CD14-positive monocyte (primary cell): ENCODE results near the gene SPG7. TPM values are rescaled to one million over a fixed set of nuclear protein-coding genes. Genes with fewer than 3 reads are reported as not detected.

Source experiments
- DNase-seq, 3 donors: peaks; one replicate each; pipeline ENCODE4 v3.0.0-alpha.2; 2011 to 2022
- H2AFZ ChIP-seq: 2 replicates; pipeline ENCODE4 v1.6.0; 2012; ENCODE audit warnings: mild to moderate bottlenecking, low read depth, low read length, inconsistent platforms; ENCODE audit not compliant: insufficient read depth, poor library complexity, severe bottlenecking
- H3K27ac ChIP-seq, 2 donors: 1 replicate in 1 of 2; 2 replicates in 1 of 2; pipeline ENCODE4 v1.5.1; 2012 to 2013; ENCODE audit warnings: low read length in 2 of 2, control low read depth in 1 of 2, inconsistent platforms in 1 of 2, low read depth in 1 of 2, mild to moderate bottlenecking in 1 of 2
- H3K27me3 ChIP-seq, 2 donors: one replicate each; pipeline versions ENCODE4 v1.6.0 to v1.6.1; 2011 to 2013; ENCODE audit warnings: low read length in 2 of 2; ENCODE audit not compliant: control insufficient read depth in 2 of 2, insufficient read depth in 2 of 2
- H3K36me3 ChIP-seq, 2 donors: replicated peaks in 1 of 2; 1 replicate in 1 of 2; 2 replicates in 1 of 2; pipeline versions ENCODE4 v1.5.1 to v1.6.1; 2012 to 2013; ENCODE audit warnings: low read length in 2 of 2, control low read depth in 1 of 2, inconsistent platforms in 1 of 2, mild to moderate bottlenecking in 1 of 2; ENCODE audit not compliant: insufficient read depth in 2 of 2, control insufficient read depth in 1 of 2
- H3K4me1 ChIP-seq, 2 donors: 1 replicate in 1 of 2; 2 replicates in 1 of 2; pipeline versions ENCODE4 v1.5.1 to v1.6.1; 2012 to 2013; ENCODE audit warnings: low read length in 2 of 2, control low read depth in 1 of 2, inconsistent platforms in 1 of 2, mild to moderate bottlenecking in 1 of 2, moderate library complexity in 1 of 2; ENCODE audit not compliant: insufficient read depth in 2 of 2, control insufficient read depth in 1 of 2
- H3K4me2 ChIP-seq: replicated peaks from 2 replicates; pipeline ENCODE3; 2012; ENCODE audit warnings: low read length, moderate library complexity, mild to moderate bottlenecking; ENCODE audit not compliant: poor library complexity, severe bottlenecking; ENCODE audit errors: extremely low read depth
- H3K4me3 ChIP-seq, 3 experiments: fragments of 200-600 bp in 1 of 3; sonication (generic) in 1 of 3; replicated peaks in 1 of 3; 1 replicate in 2 of 3; 2 replicates in 1 of 3; pipeline ENCODE4 v1.5.1; 2011 to 2013; ENCODE audit warnings: low read length in 3 of 3, mild to moderate bottlenecking in 3 of 3, control low read depth in 2 of 3, low read depth in 2 of 3, inconsistent platforms in 1 of 3, moderate library complexity in 1 of 3
- H3K79me2 ChIP-seq: 2 replicates; pipeline ENCODE4 v1.6.0; 2012; ENCODE audit warnings: mild to moderate bottlenecking, control low read depth, inconsistent platforms, low read length, moderate library complexity; ENCODE audit not compliant: insufficient read depth
- H3K9ac ChIP-seq: 2 replicates; pipeline ENCODE4 v1.6.0; 2017; ENCODE audit warnings: low read length, mild to moderate bottlenecking; ENCODE audit not compliant: insufficient read depth, poor library complexity, severe bottlenecking
- H3K9me3 ChIP-seq, 2 donors: replicated peaks in 1 of 2; 1 replicate in 1 of 2; 2 replicates in 1 of 2; pipeline versions ENCODE4 v1.5.1 to v1.6.1; 2012 to 2013; ENCODE audit warnings: low read length in 2 of 2, control low read depth in 1 of 2; ENCODE audit not compliant: control insufficient read depth in 1 of 2, insufficient read depth in 1 of 2
- H4K20me1 ChIP-seq: 2 replicates; pipeline ENCODE4 v1.6.0; 2012; ENCODE audit warnings: mild to moderate bottlenecking, low read length, control low read depth, moderate library complexity; ENCODE audit not compliant: insufficient read depth
- H3K27ac Mint-ChIP-seq, 7 donors: one replicate each; pipeline ENCODE4 v1.8.0; 2020; ENCODE audit warnings: mild to moderate bottlenecking in 7 of 7, mixed read lengths in 7 of 7, moderate library complexity in 6 of 7, inconsistent platforms in 2 of 7
- H3K27me3 Mint-ChIP-seq, 3 donors: one replicate each; pipeline ENCODE4 v1.8.0; 2021 to 2022; ENCODE audit warnings: low read depth in 3 of 3, mild to moderate bottlenecking in 3 of 3, mixed read lengths in 3 of 3, moderate library complexity in 3 of 3, inconsistent platforms in 1 of 3
- H3K36me3 Mint-ChIP-seq, 2 donors: one replicate each; pipeline ENCODE4 v1.8.0; 2020; ENCODE audit warnings: mixed read lengths in 2 of 2, inconsistent platforms in 1 of 2, mild to moderate bottlenecking in 1 of 2
- H3K4me1 Mint-ChIP-seq: one replicate; pipeline ENCODE4 v1.8.0; 2020; ENCODE audit warnings: mild to moderate bottlenecking, mixed read lengths
- H3K4me3 Mint-ChIP-seq, 2 donors: one replicate each; pipeline ENCODE4 v1.8.0; 2020; ENCODE audit warnings: mild to moderate bottlenecking in 2 of 2, mixed read lengths in 2 of 2, moderate library complexity in 1 of 2
- H3K9me3 Mint-ChIP-seq, 7 donors: one replicate each; pipeline ENCODE4 v1.8.0; 2020 to 2022; ENCODE audit warnings: mixed read lengths in 7 of 7, mild to moderate bottlenecking in 6 of 7, moderate library complexity in 6 of 7, inconsistent platforms in 2 of 7
- CTCF ChIP-seq: fragments of 200-600 bp; IDR thresholded peaks from one replicate; pipeline ENCODE4 v1.8.0; 2022; ENCODE audit warnings: antibody characterized with exemption, mild to moderate bottlenecking
- WGBS: methylation state at CpG from one replicate; pipeline ENCODE4 v1.1.5; 2013; ENCODE audit warnings: missing lambda C conversion rate; ENCODE audit not compliant: insufficient coverage; 5-methylcytosine and 5-hydroxymethylcytosine counted together
- intact Hi-C, 2 donors: fragments of 100-400 bp; cut with micrococcal nuclease; formaldehyde crosslinking; loops; one replicate each; pipeline versions ENCODE4 v1.15.0 to v1.15.1; 2023
- polyA plus RNA-seq, 3 donors: library from polyadenylated mRNA; depleted of rRNA in 1 of 3; unstranded in 2 of 3; stranded (reverse) in 1 of 3; fragments of 300-500 nt in 2 of 3; fragments of >200 nt in 1 of 3; fragmentation: Illumina TruSeq in 2 of 3; gene quantifications; 1 replicate in 2 of 3; 2 replicates in 1 of 3; pipeline ENCODE4 v1.2.3, GENCODE V29; 2012 to 2021
- small RNA-seq: library from RNA; depleted of rRNA; stranded (forward); fragments of <200 nt; gene quantifications from one replicate; pipeline ENCODE3, GENCODE V24; 2012; ENCODE audit warnings: low read depth; ENCODE audit not compliant: insufficient read length

The SPG7 gene
- polyA plus RNA-seq, 3 donors: 30.3 to 120 (median 34.4) TPM

GRCh38 chr16:89606006-89606405, 97.8 kb downstream of the SPG7 start:
- Histone ChIP-seq H4K20me1 (no peaks in the 10 kb centered on the region), H3K4me3 (no peak overlapping the region), H2AFZ (no peak overlapping the region), H3K79me2 (no peaks in the 10 kb centered on the region), H3K36me3 (no peaks in the 10 kb centered on the region), H3K27ac (no peak overlapping the region), H3K4me1 (peaks cover 0 to 8% of the 10 kb centered on the region in 2 donors), H3K4me2 (no peak overlapping the region), H3K27me3 (no peaks in the 10 kb centered on the region), H3K9ac (no peak overlapping the region), H3K9me3 (no peaks in the 10 kb centered on the region)
- Mint-ChIP-seq H3K27me3 (peaks cover under 1 to 20% (median 4%) of the 10 kb centered on the region in 3 donors), H3K27ac (no peak overlapping the region), H3K4me3 (no peak overlapping the region), H3K4me1 (peaks cover 7% of the 10 kb centered on the region), H3K36me3 (no peaks in the 10 kb centered on the region), H3K9me3 (peaks cover 0 to 3% (median 0%) of the 10 kb centered on the region in 7 donors)
- intact Hi-C loops: no loop called here
- no peak for TF ChIP-seq CTCF
- no peak for DNase-seq
- WGBS: 96% methylated on average over 3 of the region's 9 CpGs

Small RNAs within 50 kb of the gene (small RNA-seq; reads per million reads assigned to genes)
- gene SNORD68: not detected

Other genes starting within 250 kb of the SPG7 start
- gene ANKRD11, start 17.8 kb upstream of the SPG7 start, polyA plus RNA-seq: 10 to 100 TPM in 1 of 3 donors, 1 to 10 TPM in 2; 3.2 to 62.4 (median 5.4) TPM
- 1,000 to 10,000 TPM; 1,251 to 2,437 (median 1,329) TPM for gene RPL13, start 52.3 kb downstream of the SPG7 start, polyA plus RNA-seq
- not detected for gene CPNE7, start 67.4 kb downstream of the SPG7 start, polyA plus RNA-seq
- gene DPEP1, start 105.2 kb downstream of the SPG7 start, polyA plus RNA-seq: not detected
- gene CHMP1A, start 149.3 kb downstream of the SPG7 start, polyA plus RNA-seq: 10 to 100 TPM; 57.3 to 85.7 (median 76.6) TPM
- gene SPATA33, start 149.4 kb downstream of the SPG7 start, polyA plus RNA-seq: 1 to 10 TPM; 1.4 to 3.5 (median 1.8) TPM
- gene CDK10, start 178.3 kb downstream of the SPG7 start, polyA plus RNA-seq: 100 to 1,000 TPM in 1 of 3 donors, 10 to 100 TPM in 2; 16.5 to 107 (median 18.3) TPM
- 10 to 100 TPM in 2 of 3 donors, 1 to 10 TPM in 1; 10.0 to 17.6 (median 15.1) TPM for gene SPATA2L, start 193.3 kb downstream of the SPG7 start, polyA plus RNA-seq
- 10 to 100 TPM in 1 of 3 donors, 1 to 10 TPM in 2; 1.2 to 29.7 (median 1.6) TPM for gene VPS9D1, start 212.5 kb downstream of the SPG7 start, polyA plus RNA-seq
- gene ZNF276, start 213.1 kb downstream of the SPG7 start, polyA plus RNA-seq: 10 to 100 TPM in 1 of 3 donors, 1 to 10 TPM in 2; 2.2 to 54.5 (median 3.2) TPM